SK-N-SH (cell line): Measurements from ENCODE around the gene RNF212.

Source experiments
- CTCF ChIP-seq: fragments of 200-600 bp; sonication (generic); IDR thresholded peaks from 2 replicates; pipeline ENCODE4 v1.6.1; 2017; ENCODE audit warnings: antibody characterized with exemption, mild to moderate bottlenecking, moderate library complexity
- EP300 ChIP-seq, 2 experiments: IDR thresholded peaks; 2 replicates each; pipeline versions ENCODE4 v1.4.0 to v1.6.1; 2012; ENCODE audit warnings: borderline replicate concordance in 1 of 2, low read depth in 1 of 2, low read length in 1 of 2
- FOXJ3 ChIP-seq: sonication (generic); formaldehyde crosslinking; IDR thresholded peaks from 2 replicates; pipeline ENCODE4 v1.5.1; 2020; ENCODE audit warnings: mild to moderate bottlenecking, missing genetic modification reagents
- FOXM1 ChIP-seq: IDR thresholded peaks from 2 replicates; pipeline ENCODE4 v1.4.0; 2012; ENCODE audit warnings: low read depth, mild to moderate bottlenecking
- GABPA ChIP-seq: IDR thresholded peaks from 2 replicates; pipeline ENCODE4 v1.4.0; 2012; ENCODE audit warnings: low read depth, mild to moderate bottlenecking
- MAX ChIP-seq: IDR thresholded peaks from 2 replicates; pipeline ENCODE4 v1.4.0; 2012; ENCODE audit warnings: low read depth
- MXI1 ChIP-seq: IDR thresholded peaks from 2 replicates; pipeline ENCODE4 v1.6.1; 2012; ENCODE audit warnings: mild to moderate bottlenecking, low read depth, low read length, improper control_type of control experiment
- PBX3 ChIP-seq: IDR thresholded peaks from 2 replicates; pipeline ENCODE4; 2012
- POLR2AphosphoS5 ChIP-seq: IDR thresholded peaks from 2 replicates; pipeline ENCODE4 v1.6.1; 2012; ENCODE audit warnings: low read depth, low read length
- REST ChIP-seq: IDR thresholded peaks from 2 replicates; pipeline ENCODE4 v1.6.1; 2012; ENCODE audit warnings: mild to moderate bottlenecking, low read depth, low read length, moderate library complexity
- TAF1 ChIP-seq: IDR thresholded peaks from 2 replicates; pipeline ENCODE4 v1.6.1; 2012; ENCODE audit warnings: low read depth, mild to moderate bottlenecking, low read length, moderate library complexity, borderline replicate concordance
- USF2 ChIP-seq: fragments of 150-350 bp; IDR thresholded peaks from 2 replicates; pipeline ENCODE4 v1.6.1; 2017; ENCODE audit warnings: antibody characterized with exemption, low read length, low read depth, borderline replicate concordance

- TF ChIP-seq MAX: no peak
- TF ChIP-seq CTCF: no peak
- no peak for TF ChIP-seq TAF1
- TF ChIP-seq GABPA: no peak
- no peak for TF ChIP-seq MXI1
- no peak for TF ChIP-seq FOXJ3 (CRISPR knock-in tag)
- TF ChIP-seq POLR2AphosphoS5: no peak
- TF ChIP-seq PBX3: no peak
- TF ChIP-seq REST: no peak
- TF ChIP-seq USF2: no peak
- TF ChIP-seq EP300 (IDR thresholded peaks at IDR 0.05; ENCODE audit: borderline replicate concordance in 1 of 2, low read depth in 1 of 2, low read length in 1 of 2): no peak
- no peak for TF ChIP-seq FOXM1
These were observed 22.7 kb upstream of the RNF212 start for GRCh38 chr4:1136048-1136447.
